Neural progenitor cell (in vitro differentiated cells): ENCODE results near the gene ANKRD42. TPM values are rescaled to one million over a fixed set of nuclear protein-coding genes. Genes with fewer than 3 reads are reported as not detected.

ENCODE experiments used
- DNase-seq: peaks from one replicate; pipeline ENCODE4 v3.0.0-alpha.2; 2016; ENCODE audit warnings: low spot score
- H2AFZ ChIP-seq: fragments of 200-600 bp; sonication (generic); replicated peaks from 2 replicates; pipeline ENCODE4 v1.6.1; 2016; ENCODE audit warnings: antibody characterized with exemption
- H3F3A ChIP-seq: fragments of 200-600 bp; sonication (generic); 2 replicates; pipeline ENCODE4 v1.6.1; 2016; ENCODE audit warnings: antibody characterized with exemption, low read depth
- H3K27ac ChIP-seq: fragments of 200-600 bp; sonication (generic); 2 replicates; pipeline ENCODE4 v1.5.1; 2016; ENCODE audit warnings: mild to moderate bottlenecking
- H3K27me3 ChIP-seq: fragments of 200-600 bp; sonication (generic); 2 replicates; pipeline ENCODE4 v1.6.1; 2016; ENCODE audit warnings: mild to moderate bottlenecking, moderate library complexity
- H3K36me3 ChIP-seq: fragments of 200-600 bp; sonication (generic); 2 replicates; pipeline ENCODE4 v1.5.1; 2016
- H3K4me1 ChIP-seq: fragments of 200-600 bp; sonication (generic); 2 replicates; pipeline ENCODE4 v1.6.1; 2016; ENCODE audit warnings: mixed run types
- H3K4me2 ChIP-seq: fragments of 200-600 bp; sonication (generic); 2 replicates; pipeline ENCODE4 v1.6.1; 2016
- H3K4me3 ChIP-seq: fragments of 200-600 bp; sonication (generic); 2 replicates; pipeline ENCODE4 v1.5.1; 2016
- H3K79me2 ChIP-seq: fragments of 200-600 bp; sonication (generic); 2 replicates; pipeline ENCODE4 v1.6.1; 2016; ENCODE audit warnings: low read depth
- H3K9ac ChIP-seq: fragments of 200-600 bp; sonication (generic); 2 replicates; pipeline ENCODE4 v1.6.1; 2016
- H3K9me3 ChIP-seq: fragments of 200-600 bp; sonication (generic); 2 replicates; pipeline ENCODE4 v1.5.1; 2016; ENCODE audit warnings: low read depth
- H4K20me1 ChIP-seq: fragments of 200-600 bp; sonication (generic); 2 replicates; pipeline ENCODE4 v1.6.1; 2016; ENCODE audit warnings: low read depth
- H3K27ac Mint-ChIP-seq: 3 replicates; pipeline ENCODE4 v1.8.0; 2021; ENCODE audit warnings: mixed read lengths
- H3K27me3 Mint-ChIP-seq: 2 replicates; pipeline ENCODE4 v1.8.0; 2022; ENCODE audit warnings: low read depth, mild to moderate bottlenecking, inconsistent platforms, moderate library complexity, mixed read lengths; ENCODE audit not compliant: insufficient read depth
- H3K36me3 Mint-ChIP-seq: 3 replicates; pipeline ENCODE4 v1.8.0; 2021; ENCODE audit warnings: mixed read lengths
- H3K4me1 Mint-ChIP-seq: 3 replicates; pipeline ENCODE4 v1.8.0; 2021; ENCODE audit warnings: mixed read lengths
- H3K4me3 Mint-ChIP-seq: 3 replicates; pipeline ENCODE4 v1.8.0; 2021; ENCODE audit warnings: mild to moderate bottlenecking, moderate library complexity, mixed read lengths
- H3K9me3 Mint-ChIP-seq: 3 replicates; pipeline ENCODE4 v1.8.0; 2020; ENCODE audit warnings: mixed read lengths
- EZH2 ChIP-seq: fragments of 200-600 bp; sonication (generic); IDR thresholded peaks from 2 replicates; pipeline ENCODE4 v1.6.1; 2017; ENCODE audit warnings: antibody characterized with exemption, mild to moderate bottlenecking, moderate library complexity
- EZH2phosphoT487 ChIP-seq: fragments of 200-600 bp; sonication (generic); IDR thresholded peaks from 2 replicates; pipeline ENCODE4 v1.6.1; 2017; ENCODE audit warnings: antibody characterized with exemption
- total RNA-seq: library from RNA; depleted of rRNA; stranded (reverse); fragments of >200 nt; gene quantifications from 2 replicates; pipeline ENCODE4 v1.2.3, GENCODE V29; 2015; ENCODE audit warnings: low replicate concordance
- TF ChIP-seq, protein P1 (sequence below): fragments of 200-600 bp; sonication (generic); IDR thresholded peaks from 2 replicates; pipeline ENCODE4 v1.5.1; 2017; ENCODE audit warnings: antibody characterized with exemption, mild to moderate bottlenecking

ANKRD42 gene
- total RNA-seq, 1 donor from 2014 or later = 4.4 TPM

DNA sequence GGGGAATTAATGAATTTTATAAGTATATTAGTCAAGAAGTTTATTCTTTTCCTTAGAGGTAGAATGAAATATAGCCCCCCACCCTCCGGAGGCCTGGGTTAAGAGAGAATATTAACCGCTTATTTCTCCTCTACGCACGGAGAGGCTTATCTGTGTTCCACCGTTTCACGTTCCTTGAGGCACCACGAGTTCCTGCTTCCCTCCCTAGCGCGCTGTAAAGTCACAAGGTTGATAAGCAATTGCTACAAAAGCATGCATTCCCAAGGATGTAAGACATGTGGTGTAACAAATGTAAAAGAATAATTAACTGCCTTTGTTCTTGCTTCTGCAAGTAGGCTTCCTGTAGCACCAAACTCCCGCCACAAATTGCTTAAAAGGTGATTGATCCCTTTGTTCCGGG, 1.5 kb upstream of the ANKRD42 start:
- Histone ChIP-seq H3K79me2 (peaks cover 23% of the 10 kb centered on the region), H3K4me2 (peak overlapping the region; percentile 91), H3K4me1 (peaks cover 9% of the 10 kb centered on the region), H3K27me3 (peaks cover 15% of the 10 kb centered on the region), H3K9ac (no peak overlapping the region), H3K36me3 (no peaks in the 10 kb centered on the region), H3K4me3 (peak overlapping the region; percentile 71), H3K27ac (no peak overlapping the region), H4K20me1 (no peaks in the 10 kb centered on the region), H2AFZ (no peak overlapping the region), H3F3A (peaks cover 33% of the 10 kb centered on the region), H3K9me3 (no peaks in the 10 kb centered on the region)
- Mint-ChIP-seq H3K27me3 (peaks cover 2% of the 10 kb centered on the region), H3K4me3 (peak overlapping the region; percentile 99), H3K9me3 (no peaks in the 10 kb centered on the region), H3K36me3 (peaks cover 17% of the 10 kb centered on the region), H3K27ac (no peak overlapping the region), H3K4me1 (peaks cover 24% of the 10 kb centered on the region)
- no peak for DNase-seq
- no peak for TF ChIP-seq EZH2phosphoT487
- TF ChIP-seq EZH2 = no peak
- TF ChIP-seq, protein P1, sequence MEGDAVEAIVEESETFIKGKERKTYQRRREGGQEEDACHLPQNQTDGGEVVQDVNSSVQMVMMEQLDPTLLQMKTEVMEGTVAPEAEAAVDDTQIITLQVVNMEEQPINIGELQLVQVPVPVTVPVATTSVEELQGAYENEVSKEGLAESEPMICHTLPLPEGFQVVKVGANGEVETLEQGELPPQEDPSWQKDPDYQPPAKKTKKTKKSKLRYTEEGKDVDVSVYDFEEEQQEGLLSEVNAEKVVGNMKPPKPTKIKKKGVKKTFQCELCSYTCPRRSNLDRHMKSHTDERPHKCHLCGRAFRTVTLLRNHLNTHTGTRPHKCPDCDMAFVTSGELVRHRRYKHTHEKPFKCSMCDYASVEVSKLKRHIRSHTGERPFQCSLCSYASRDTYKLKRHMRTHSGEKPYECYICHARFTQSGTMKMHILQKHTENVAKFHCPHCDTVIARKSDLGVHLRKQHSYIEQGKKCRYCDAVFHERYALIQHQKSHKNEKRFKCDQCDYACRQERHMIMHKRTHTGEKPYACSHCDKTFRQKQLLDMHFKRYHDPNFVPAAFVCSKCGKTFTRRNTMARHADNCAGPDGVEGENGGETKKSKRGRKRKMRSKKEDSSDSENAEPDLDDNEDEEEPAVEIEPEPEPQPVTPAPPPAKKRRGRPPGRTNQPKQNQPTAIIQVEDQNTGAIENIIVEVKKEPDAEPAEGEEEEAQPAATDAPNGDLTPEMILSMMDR = no peak

DNA sequence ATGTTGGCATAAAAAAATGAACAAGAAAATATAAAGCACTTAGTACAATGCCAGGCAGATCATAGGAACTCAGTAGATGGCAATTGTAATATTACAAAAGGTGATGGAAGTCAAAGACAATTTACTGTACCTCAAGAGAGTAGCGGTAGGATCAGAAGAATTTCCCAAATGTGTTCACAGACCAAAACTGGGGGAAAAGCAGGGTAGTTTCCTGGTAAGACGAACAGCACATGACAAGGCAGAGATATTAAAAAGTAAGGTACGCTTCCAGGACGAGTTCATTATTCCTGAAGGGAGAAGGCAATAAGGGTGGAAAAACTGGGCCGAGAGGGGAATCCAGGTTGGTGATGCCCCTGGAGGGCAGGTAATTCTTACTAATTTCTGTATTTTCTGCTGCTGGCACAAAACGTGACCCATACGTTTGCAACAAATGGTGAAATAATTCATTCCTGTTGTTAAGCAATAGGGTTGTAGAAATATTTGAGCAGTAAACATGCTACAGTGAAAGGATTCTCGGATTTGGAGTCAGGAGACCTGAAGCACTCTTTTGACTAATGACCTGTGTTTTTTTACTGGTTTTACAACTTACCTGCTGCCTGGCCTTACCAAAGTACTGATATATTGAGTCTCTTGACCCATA, 786 bp upstream of the ANKRD42 start:
- peaks cover 23% of the 10 kb centered on the region for H3K79me2 ChIP-seq
- H4K20me1 ChIP-seq = no peaks in the 10 kb centered on the region
- H3K4me3 ChIP-seq = peak overlapping the region; percentile 71
- Mint-ChIP-seq H3K4me3 (peak overlapping the region; percentile 99), H3K4me1 (peaks cover 24% of the 10 kb centered on the region), H3K27ac (peak overlapping the region; percentile 47), H3K27me3 (peaks cover 2% of the 10 kb centered on the region), H3K36me3 (peaks cover 12% of the 10 kb centered on the region), H3K9me3 (no peaks in the 10 kb centered on the region)
- no peaks in the 10 kb centered on the region for H3K36me3 ChIP-seq
- TF ChIP-seq EZH2 (no peak), EZH2phosphoT487 (no peak)
- TF ChIP-seq, protein P1 = no peak
- peaks cover 27% of the 10 kb centered on the region for H3F3A ChIP-seq
- H3K27me3 ChIP-seq = peaks cover 15% of the 10 kb centered on the region
- peak overlapping the region; percentile 91 for H3K4me2 ChIP-seq
- H3K4me1 ChIP-seq = peaks cover 9% of the 10 kb centered on the region
- no peak for DNase-seq
- H2AFZ ChIP-seq = peak overlapping the region; percentile 75
- no peak overlapping the region for H3K27ac ChIP-seq
- H3K9me3 ChIP-seq = no peaks in the 10 kb centered on the region
- peak overlapping the region; percentile 78 for H3K9ac ChIP-seq

DNA sequence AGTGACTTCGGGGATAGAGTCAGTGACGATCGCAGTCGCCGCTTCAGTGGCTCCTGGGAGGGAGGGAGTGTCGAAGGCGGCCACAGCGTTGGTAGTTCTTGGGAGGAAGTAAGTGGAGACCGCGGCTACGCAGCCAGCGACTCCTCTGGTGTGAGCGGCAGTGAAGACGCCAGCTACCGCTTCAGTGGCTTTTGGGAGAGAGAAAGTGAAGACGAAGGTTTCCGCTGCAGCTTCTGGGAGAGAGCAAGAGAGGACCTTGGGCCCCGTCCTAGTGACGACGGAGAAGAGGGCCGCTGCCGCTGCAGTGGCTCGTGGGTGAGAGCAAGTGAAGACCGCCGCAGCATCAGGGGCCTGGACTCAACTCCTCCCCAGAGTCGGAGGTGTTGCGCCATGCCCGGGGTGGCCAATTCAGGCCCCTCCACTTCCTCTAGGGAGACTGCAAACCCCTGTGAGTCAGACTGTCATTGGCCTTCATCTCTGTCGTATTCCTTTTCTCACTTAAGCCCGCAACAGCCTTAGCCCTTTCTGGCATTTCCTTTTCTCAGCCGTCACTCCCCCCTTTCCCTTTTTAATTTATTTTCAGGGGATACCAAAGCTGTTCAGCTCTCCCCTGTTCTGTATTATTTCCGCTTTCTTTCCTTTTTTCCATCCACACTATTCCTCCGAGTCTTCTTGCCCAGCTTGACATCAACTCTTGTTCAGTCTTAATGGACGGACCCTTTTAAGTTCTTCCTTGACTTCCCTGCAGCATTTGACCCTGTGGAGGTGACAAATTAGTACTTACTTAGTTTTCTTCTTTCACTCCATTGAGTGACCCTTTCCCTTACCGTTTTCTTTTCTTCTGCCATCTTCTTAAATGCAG, 1.0 kb downstream of the ANKRD42 start:
- peaks cover 17% of the 10 kb centered on the region for H3F3A ChIP-seq
- peak overlapping the region; percentile 2 for H3K9ac ChIP-seq
- no peaks in the 10 kb centered on the region for H3K36me3 ChIP-seq
- DNase-seq = peak; percentile 58
- peaks cover 9% of the 10 kb centered on the region for H3K36me3 Mint-ChIP-seq
- H3K9me3 Mint-ChIP-seq = no peaks in the 10 kb centered on the region
- H3K4me3 Mint-ChIP-seq = peak overlapping the region; percentile 99
- peaks cover 24% of the 10 kb centered on the region for H3K4me1 Mint-ChIP-seq
- no peak overlapping the region for H3K27ac ChIP-seq
- peak overlapping the region; percentile 91 for H3K4me2 ChIP-seq
- peaks cover 15% of the 10 kb centered on the region for H3K27me3 ChIP-seq
- peaks cover 9% of the 10 kb centered on the region for H3K4me1 ChIP-seq
- no peaks in the 10 kb centered on the region for H3K9me3 ChIP-seq
- peaks cover 23% of the 10 kb centered on the region for H3K79me2 ChIP-seq
- no peaks in the 10 kb centered on the region for H4K20me1 ChIP-seq
- peaks cover 2% of the 10 kb centered on the region for H3K27me3 Mint-ChIP-seq
- no peak for TF ChIP-seq EZH2phosphoT487
- TF ChIP-seq, protein P1 = no peak
- TF ChIP-seq EZH2 = no peak
- H3K27ac Mint-ChIP-seq = peak overlapping the region; percentile 89
- peak overlapping the region; percentile 71 for H3K4me3 ChIP-seq
- peak overlapping the region; percentile 84 for H2AFZ ChIP-seq
